Inflammatory macrophage (primary cell): ENCODE measurements around the gene CEP89.
"Not testable (repeated sequence)": the region's sequence is repeated elsewhere in the genome, so short reads cannot be mapped to it uniquely, and the experiment has no call there.

ENCODE experiments used
- DNase-seq, 2 donors: peaks; one replicate each; pipeline ENCODE4 v3.0.0-alpha.2; 2020 to 2022

The CEP89 gene

DNA sequence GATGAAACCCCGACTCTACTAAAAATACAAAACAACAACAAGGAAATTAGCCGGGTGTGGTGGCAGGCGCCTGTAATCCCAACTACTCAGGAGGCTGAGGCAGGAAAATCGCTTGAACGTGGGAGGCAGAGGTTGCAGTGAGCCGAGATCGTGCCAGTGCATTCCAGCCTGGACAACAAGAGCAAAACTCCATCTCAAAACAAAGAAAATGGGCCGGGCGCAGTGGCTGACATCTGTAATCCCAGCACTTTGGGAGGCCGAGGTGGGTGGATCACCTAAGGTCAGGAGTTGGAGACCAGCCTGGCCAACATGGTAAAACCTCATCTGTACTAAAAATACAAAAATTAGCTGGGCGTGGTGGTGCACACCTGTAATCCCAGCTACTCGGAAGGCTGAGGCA is 139.7 kb downstream of the CEP89 start:
- not testable (repeated sequence) for DNase-seq

DNA sequence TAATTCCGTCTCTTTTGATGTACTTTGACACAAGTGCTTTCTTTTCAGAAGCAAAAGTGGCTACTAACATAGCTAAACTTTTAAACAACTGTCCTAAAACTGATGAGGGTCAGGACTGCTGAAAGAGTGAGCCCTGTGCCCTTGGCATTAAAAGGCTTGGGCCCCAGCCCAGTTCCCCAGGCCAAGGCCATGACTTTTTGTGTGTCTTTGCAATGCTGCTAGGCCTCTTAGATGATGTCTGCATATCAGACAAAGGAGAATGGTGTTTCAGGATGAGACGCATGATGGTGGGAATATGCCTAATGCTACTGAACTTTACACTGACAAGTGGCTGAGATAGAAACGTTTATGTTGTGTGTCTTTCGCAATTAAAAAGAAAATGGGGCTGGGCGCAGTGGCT is 140.1 kb downstream of the CEP89 start:
- no peak for DNase-seq

DNA sequence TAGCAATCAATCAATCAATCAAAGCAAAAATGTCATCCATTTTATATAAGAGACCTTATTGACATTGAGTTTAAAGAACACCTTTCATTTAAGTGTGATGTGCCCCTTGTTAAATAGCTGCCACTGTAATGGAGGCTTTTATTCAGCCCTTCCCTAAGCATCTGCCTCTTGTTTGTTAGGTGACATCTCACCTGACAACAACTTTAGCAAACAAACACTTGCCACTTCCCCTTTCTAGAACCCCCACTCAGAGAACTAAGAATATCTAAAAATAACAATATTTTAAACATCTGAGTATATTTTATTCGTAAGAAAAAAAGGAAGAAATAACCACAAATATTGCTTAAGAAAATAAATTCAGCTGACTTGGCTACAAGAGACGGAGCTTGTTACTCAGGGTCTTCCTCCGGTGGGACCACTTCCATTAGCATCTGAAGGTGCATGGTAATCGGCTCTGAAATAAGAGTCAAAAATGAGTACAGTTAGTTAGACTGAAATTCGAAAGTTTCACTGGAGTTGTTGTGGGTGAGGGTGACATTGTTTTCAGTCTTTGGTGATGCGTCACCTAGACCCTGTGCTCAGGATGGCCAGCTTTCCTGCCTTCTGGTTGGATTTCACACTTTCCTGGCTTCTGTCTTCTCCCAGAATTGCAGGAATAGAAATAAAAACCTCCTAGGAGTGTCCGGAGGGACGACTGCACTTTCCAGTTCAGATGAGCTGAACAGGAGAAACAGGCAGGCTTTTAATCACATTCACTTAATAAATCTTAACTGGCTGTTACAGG is 141.3 kb downstream of the CEP89 start:
- DNase-seq = no peak

DNA sequence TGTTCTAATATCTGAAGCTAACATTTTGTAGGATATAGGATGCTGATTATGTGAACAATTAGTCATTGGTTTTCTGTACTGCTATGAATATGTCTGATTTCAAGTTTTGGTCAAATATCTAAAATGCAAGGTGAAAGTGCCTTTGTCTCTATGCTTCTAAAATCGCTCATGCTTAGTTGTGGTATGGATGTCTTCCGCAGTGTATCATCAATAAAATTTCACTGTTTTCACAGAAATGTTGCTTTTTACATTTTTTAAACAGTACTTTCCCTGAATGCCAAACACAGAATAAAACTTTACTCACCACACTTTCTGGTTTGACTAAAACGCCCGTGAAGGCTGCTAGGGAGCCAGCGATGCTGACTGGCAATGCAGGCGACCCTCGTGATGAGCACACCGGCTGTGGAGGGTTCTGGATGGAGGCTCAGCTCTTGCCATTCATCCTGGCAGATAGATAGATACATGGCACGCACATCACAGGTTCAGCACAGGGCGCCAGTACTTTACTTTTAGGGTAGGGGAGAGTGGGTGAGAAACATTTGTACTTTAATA is 142.3 kb downstream of the CEP89 start:
- no peak for DNase-seq

DNA sequence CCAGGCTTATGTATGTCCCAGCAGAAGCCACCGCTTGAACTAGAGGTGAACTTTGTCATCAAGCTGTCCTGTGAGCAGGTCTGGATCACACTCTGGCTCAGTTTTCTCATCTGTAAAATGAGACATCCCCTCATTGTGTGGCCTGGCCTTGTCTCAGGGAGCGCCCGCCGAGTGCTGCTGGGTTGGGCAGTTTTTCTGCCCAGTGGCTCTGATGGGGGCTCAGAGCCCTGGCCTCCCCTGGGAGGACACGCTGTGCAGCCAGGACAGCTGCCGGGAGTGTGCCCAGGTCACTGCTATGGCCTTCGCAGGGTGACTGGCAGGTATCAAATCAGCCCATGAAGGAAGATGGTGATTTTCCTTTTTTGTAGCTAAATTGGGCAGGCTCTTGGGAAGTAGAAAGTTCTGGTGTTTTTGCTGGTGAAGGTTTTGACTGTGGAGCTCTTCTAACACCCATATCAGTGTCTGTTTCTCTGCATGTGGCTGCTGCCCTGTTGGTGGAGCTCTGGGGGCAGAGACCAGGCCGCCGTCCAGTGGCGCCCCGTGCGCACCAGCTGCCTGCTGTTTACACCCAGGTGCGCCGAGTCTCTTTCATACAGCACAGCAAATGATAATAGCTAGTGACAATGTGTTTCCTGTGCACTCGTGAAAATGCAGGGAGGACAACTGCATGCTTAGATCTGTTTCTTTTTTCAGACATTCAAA is 143.0 kb downstream of the CEP89 start:
- DNase-seq = no peak

DNA sequence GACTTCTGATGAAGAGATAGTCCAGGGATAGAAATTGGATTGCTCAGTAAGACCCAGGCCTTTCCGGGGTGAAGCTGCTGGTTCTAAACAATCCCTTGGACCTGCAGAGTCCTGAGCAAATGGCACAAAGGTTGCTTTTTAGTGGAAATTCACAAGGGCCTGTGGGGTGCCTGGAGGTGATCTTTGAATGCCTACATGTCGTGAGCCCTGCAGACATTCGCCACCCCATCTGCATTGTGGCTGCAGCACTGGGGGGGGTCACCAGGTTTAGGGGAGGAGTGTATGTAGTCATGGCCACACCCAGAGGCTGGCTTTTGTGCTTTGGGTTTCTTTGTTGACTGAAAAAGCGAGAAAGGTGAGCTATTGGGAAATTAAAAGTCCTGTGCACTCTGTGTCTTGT is 143.6 kb downstream of the CEP89 start:
- DNase-seq = no peak
